Mucosa of rectum (tissue), 2 donors: Measurements from ENCODE around the gene HSPA1B.

Experiments
- H3K27ac ChIP-seq, 2 donors: one replicate each; pipeline ENCODE4 v1.7.0; 2013; ENCODE audit warnings: inconsistent platforms in 2 of 2, low read depth in 2 of 2, low read length in 2 of 2
- H3K27me3 ChIP-seq, 2 donors: one replicate each; pipeline ENCODE4 v1.7.0; 2013; ENCODE audit warnings: low read length in 2 of 2; ENCODE audit not compliant: control insufficient read depth in 2 of 2, insufficient read depth in 2 of 2
- H3K36me3 ChIP-seq, 2 donors: one replicate each; pipeline ENCODE4 v1.7.0; 2013; ENCODE audit warnings: low read length in 2 of 2; ENCODE audit not compliant: control insufficient read depth in 2 of 2, insufficient read depth in 2 of 2
- H3K4me1 ChIP-seq, 2 donors: one replicate each; pipeline ENCODE4 v1.7.0; 2013; ENCODE audit warnings: low read length in 2 of 2, mild to moderate bottlenecking in 1 of 2; ENCODE audit not compliant: control insufficient read depth in 2 of 2, insufficient read depth in 2 of 2
- H3K4me3 ChIP-seq, 2 donors: one replicate each; pipeline ENCODE4 v1.7.0; 2013; ENCODE audit warnings: low read length in 2 of 2
- H3K9ac ChIP-seq, 2 donors: one replicate each; pipeline ENCODE4 v1.7.0; 2013; ENCODE audit warnings: low read length in 2 of 2, low read depth in 1 of 2, mild to moderate bottlenecking in 1 of 2
- H3K9me3 ChIP-seq, 2 donors: one replicate each; pipeline ENCODE4 v1.7.0; 2013; ENCODE audit warnings: low read length in 2 of 2; ENCODE audit not compliant: control insufficient read depth in 2 of 2
- donor health status: healthy.
- donor health status: Normal muscosa, but diverticular disease.

HSPA1B gene

GRCh38 chr6:31825553-31825952 lies 2.0 kb upstream of the HSPA1B start:
- H3K36me3 ChIP-seq, result no peaks in the 10 kb centered on the region
- H3K4me1 ChIP-seq, result peaks cover 31 to 34% of the 10 kb centered on the region in 2 donors
- no peaks in the 10 kb centered on the region for H3K27me3 ChIP-seq
- H3K4me3 ChIP-seq, result no peak overlapping the region
- H3K9me3 ChIP-seq, result no peaks in the 10 kb centered on the region
- H3K9ac ChIP-seq, result peak overlapping the region in 1 of 2 donors; percentile 96
- peak overlapping the region; percentile 99 for H3K27ac ChIP-seq

GRCh38 chr6:31826793-31827285 lies 699 bp upstream of the HSPA1B start:
- Histone ChIP-seq H3K36me3 (no peaks in the 10 kb centered on the region), H3K27me3 (no peaks in the 10 kb centered on the region), H3K9ac (peak overlapping the region; percentile 94 to 96), H3K4me1 (peaks cover 34 to 38% of the 10 kb centered on the region in 2 donors), H3K9me3 (no peaks in the 10 kb centered on the region), H3K27ac (peak overlapping the region; percentile 99), H3K4me3 (peak overlapping the region; percentile 86 to 96)

GRCh38 chr6:31829633-31830283 lies 2.2 kb downstream of the HSPA1B start:
- no peaks in the 10 kb centered on the region for H3K9me3 ChIP-seq
- H3K4me1 ChIP-seq, result peaks cover 34 to 37% of the 10 kb centered on the region in 2 donors
- no peaks in the 10 kb centered on the region for H3K36me3 ChIP-seq
- peak overlapping the region; percentile 64 to 89 for H3K9ac ChIP-seq
- H3K27ac ChIP-seq, result peak overlapping the region; percentile 79 to 92
- H3K4me3 ChIP-seq, result peak overlapping the region; percentile 77 to 83
- no peaks in the 10 kb centered on the region for H3K27me3 ChIP-seq

DNA sequence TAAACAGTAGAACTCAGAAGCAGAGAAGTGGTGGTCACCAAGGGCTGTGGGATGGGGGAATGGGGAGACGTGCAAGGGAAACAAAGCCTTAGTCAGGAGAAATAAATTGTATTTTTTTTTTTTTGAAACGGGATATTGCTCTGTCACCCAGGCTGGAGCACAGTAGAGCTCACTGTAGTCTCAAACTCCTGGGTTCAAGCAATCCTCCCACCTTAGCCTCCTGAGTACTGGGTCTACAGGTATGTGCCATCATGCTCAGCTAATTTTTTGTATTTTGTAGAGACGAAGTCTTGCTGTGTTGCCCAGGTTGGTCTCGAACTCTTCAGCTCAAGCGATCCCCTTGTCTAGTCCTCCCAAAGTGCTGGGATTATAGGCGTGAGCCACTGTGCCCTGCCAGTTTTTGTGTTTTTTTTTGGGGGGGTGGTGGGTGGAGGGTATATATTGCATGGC lies 3.4 kb downstream of the HSPA1B start:
- no peaks in the 10 kb centered on the region for H3K9me3 ChIP-seq
- no peaks in the 10 kb centered on the region for H3K27me3 ChIP-seq
- H3K9ac ChIP-seq, result peak overlapping the region; percentile 43 to 89
- H3K4me3 ChIP-seq, result peak overlapping the region; percentile 77 to 83
- H3K36me3 ChIP-seq, result no peaks in the 10 kb centered on the region
- peaks cover 30 to 38% of the 10 kb centered on the region in 2 donors for H3K4me1 ChIP-seq
- H3K27ac ChIP-seq, result peak overlapping the region; percentile 79 to 92

DNA sequence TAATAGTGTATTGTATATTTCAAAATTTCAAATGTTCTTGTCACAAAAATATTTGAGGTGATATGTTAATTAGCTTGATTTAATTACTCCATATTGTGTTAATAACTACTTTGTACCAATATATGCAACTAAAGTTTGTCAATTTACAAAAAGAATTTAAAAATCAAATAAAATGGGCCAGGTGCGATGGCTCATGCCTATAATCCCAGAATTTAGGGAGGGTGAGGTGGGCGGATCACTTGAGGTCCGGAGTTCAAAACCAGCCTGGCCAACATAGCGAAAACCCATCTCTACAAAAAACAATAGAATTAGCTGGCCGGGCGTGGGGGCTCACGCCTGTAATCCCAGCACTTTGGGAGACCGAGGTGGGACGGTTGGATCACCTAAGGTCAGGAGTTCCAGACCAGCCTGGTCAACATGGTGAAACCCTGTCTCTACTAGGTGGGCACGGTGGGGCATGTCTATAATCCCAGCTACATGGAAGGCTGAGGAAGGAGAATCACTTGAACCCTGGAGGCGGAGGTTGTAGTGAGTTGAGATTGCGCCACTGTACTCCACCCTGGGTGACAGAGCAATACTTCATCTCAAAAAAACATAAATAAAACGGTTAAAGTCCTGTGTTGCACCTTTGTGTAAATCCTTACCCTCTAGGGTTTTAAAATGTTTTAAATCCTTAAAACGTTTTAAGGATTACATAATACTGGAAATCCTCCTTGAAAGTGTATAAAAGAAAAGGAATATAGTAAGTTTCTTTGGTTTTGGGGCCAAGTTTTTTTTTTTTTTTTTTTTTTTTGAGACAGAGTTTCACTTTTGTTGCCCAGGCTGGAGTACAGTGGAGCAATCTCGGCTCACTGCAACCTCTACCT lies 4.0 kb downstream of the HSPA1B start:
- Histone ChIP-seq H3K27me3 (no peaks in the 10 kb centered on the region), H3K9me3 (no peaks in the 10 kb centered on the region), H3K9ac (peak overlapping the region; percentile 43 to 89), H3K36me3 (peaks cover 0 to 3% of the 10 kb centered on the region in 2 donors), H3K4me3 (peak overlapping the region; percentile 77 to 83), H3K27ac (peak overlapping the region; percentile 79 to 92), H3K4me1 (peaks cover 32 to 40% of the 10 kb centered on the region in 2 donors)

DNA sequence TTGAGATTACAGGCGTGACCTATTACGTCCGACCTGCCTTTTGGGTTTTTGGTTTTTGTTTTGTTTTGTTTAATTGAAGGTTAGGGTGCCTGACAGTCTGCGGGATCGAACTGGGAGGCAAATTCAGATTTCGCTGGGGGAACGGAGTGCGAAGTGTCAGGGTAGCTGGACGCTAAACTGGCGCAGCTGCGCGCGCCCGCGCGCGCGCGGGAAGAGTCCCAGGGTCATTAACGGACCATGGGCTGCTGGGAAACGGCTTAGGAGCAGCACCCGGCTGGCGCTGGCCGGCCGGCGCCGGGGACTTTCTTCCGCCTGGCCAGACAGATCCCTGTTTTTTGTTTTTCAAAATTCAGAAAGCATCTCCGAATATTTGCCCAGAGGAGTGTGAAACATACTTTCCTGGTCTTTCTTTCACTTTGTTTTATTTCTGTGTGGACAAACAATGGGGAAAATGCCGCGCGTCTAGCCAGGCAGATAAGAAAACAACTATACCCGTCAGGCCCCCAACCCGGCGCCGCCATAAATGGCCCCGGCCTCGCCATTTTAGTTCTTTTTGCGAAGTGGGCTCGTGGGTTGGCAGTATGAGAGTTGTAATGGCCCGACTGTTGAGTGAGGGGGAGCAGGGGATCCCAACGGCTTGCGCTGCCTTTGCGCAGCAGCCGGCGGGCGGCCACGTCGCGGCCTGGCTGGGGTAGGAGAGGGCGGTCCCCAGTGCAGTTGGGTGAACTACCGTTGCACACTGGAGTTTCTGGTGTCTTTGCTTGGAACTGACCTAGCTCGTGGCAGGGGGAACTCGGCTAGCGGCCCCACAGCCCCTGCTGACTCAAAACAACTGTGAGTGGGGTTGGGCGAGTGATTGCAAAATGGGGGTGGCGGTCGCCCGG lies 7.1 kb downstream of the HSPA1B start:
- Histone ChIP-seq H3K27ac (peak overlapping the region; percentile 88 to 95), H3K9me3 (no peaks in the 10 kb centered on the region), H3K4me3 (peak overlapping the region; percentile 89 to 99), H3K36me3 (peaks cover 22 to 29% of the 10 kb centered on the region in 2 donors), H3K27me3 (no peaks in the 10 kb centered on the region), H3K4me1 (peaks cover 43 to 56% of the 10 kb centered on the region in 2 donors), H3K9ac (peak overlapping the region; percentile 90 to 98)

- Histone ChIP-seq H3K4me1 (peaks cover 39 to 51% of the 10 kb centered on the region in 2 donors), H3K27ac (peak overlapping the region; percentile 51 to 95), H3K9ac (peak overlapping the region; percentile 90 to 98), H3K9me3 (no peaks in the 10 kb centered on the region), H3K36me3 (peaks cover 32 to 43% of the 10 kb centered on the region in 2 donors), H3K27me3 (no peaks in the 10 kb centered on the region), H3K4me3 (peak overlapping the region; percentile 89 to 99)
Observed at GRCh38 chr6:31836047-31836473, 8.5 kb downstream of the HSPA1B start.

DNA sequence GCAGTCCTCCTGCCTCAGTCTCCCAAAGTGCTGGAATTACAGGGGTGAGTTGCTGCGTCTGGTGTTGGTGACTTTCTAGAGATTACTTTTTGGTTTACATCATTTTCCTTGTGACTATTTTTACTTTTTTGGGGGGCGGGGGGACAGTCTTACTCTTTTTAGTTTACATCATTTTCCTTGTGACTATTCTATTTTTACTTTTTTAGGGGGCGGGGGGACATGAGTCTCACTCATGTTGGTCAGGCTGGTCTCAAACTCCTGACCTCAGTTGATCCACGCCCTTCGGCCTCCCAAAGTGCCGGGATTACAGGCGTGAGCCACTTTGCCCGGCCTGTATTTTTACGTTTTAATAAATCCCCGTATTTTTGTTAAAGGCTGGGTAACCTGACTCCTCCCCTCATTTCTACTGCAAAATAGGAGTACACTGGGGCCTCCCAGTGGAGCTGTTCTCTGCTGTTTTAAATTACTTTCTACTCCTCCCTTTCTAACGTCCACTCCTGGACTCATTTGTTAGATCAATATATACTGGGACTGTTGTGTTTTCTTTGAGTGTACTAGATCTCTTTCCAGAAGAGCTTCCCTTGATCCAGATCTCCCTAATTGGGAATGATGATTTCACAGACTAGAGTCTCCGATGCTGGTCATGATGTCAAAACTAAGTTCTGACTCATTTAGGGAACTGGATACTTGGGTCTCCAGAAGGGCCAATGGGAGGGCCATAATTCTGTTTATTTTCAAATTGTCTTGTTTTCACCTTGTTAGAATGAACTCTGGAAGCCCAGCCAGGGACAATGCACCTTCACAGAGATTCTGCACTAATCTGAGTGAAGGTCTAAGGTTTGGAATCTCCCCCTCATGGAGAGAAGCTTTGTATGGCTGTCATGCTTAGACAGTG lies 9.2 kb downstream of the HSPA1B start:
- peak overlapping the region; percentile 90 to 98 for H3K9ac ChIP-seq

More for the DNA sequence above, 9.2 kb downstream of the HSPA1B start:
- peaks cover 32 to 43% of the 10 kb centered on the region in 2 donors for H3K36me3 ChIP-seq
- H3K27me3 ChIP-seq, result no peaks in the 10 kb centered on the region
- peaks cover 32 to 45% of the 10 kb centered on the region in 2 donors for H3K4me1 ChIP-seq
- peak overlapping the region; percentile 51 to 95 for H3K27ac ChIP-seq
- no peaks in the 10 kb centered on the region for H3K9me3 ChIP-seq
- peak overlapping the region; percentile 89 to 99 for H3K4me3 ChIP-seq
